NCI-H1417 (cell line): ENCODE results near the gene CHN1.

Experiments
- DNase-seq, 3 experiments: peaks; one replicate each; lab custom pipeline; 2025; lab: John Stamatoyannopoulos, UW

CHN1 gene

GRCh38 chr2:174785481-174785880 is 219.7 kb downstream of the CHN1 start:
- no peak for DNase-seq

DNA sequence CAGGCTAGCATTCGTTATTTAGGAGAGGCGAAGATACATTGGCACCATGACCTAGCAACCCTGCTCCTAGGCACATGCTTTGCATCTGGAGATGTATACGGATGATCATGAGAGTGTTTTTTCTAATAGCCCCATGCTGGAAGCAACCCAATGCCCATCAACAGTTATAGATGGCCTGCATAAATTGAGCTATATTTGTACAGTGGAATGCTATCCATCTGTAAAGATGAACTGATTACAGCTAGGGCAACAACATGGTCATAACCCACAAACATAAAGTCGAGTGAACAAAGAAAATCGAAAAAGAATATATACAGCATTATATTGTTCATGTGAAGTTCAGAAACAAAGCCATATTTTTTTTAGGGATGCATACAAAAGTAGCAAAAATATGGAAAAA is 220.3 kb downstream of the CHN1 start:
- DNase-seq: no peak

- DNase-seq: peak in 1 of 3 experiments; percentile 1
Observed at GRCh38 chr2:174784316-174784715, 220.9 kb downstream of the CHN1 start.

GRCh38 chr2:174781996-174782395 is 223.2 kb downstream of the CHN1 start:
- DNase-seq: no peak

DNA sequence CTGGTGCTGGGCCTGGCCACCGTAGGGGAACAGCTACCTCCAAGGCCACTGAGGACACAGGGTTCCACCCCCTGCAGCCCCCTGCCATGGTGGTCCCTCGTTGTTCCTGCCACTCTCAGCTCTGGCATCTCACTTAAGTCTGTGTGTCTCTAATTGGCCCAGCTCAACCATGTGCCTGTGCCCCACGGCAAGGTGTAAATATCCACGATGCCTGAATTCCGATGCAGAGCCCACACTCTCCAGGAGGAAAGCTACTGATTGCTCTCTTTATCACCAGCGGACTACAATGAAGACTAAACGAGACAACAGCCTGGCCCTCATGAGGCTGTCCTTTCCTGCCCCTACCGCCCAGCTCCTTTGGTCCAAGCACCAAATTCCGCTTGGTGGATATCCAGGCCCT is 223.9 kb downstream of the CHN1 start:
- no peak for DNase-seq

DNA sequence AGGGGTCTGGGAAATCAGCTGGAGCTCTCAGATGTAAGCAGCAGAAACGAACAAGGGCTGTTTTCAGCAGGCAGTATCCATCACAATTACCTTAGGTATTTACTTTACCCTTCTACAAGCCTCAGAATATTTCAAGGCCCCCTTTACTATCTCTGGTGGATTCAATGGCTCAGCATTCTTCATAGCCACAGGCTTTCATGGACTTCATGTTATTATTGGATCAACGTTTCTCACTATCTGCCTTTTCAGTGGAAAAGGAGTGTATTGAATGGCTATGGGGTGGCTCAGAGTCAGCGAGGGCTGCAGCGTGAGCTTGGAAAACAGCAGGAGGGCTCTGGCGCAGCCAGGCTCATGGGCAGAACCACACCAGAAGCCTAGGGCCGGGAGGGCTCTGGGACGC is 224.3 kb downstream of the CHN1 start:
- DNase-seq: no peak

DNA sequence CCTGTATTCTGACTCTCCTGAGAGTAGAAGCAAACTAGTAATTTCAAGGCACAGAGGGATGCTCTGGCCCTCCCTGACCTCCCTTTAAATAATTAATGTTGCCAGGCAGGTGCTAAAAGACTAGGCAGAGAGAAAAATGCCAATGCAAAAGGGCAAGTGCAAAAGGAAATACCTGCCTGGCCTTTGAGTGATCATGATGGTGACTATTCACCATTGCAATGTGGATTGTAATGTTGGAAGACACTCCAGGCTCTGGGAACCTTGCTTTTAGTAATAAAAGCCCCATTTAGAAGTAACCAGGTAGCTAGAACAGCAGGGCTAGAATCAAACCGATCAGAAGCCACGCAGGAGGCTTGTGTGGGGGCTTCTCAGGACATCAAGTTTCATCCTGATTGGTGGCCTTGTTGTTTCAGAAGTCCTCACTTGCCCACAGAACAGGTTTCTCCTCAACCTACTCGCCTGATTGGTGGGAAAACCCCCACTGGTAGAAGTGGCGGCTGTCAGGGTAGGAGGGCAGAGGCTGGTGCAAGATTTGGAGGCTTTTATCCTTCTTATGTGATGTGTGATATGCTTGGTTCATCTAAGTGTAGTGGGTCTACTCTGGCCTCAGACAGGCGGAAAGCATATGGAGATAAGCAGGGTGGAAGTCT is 224.9 kb downstream of the CHN1 start:
- DNase-seq: no peak

GRCh38 chr2:174779361-174779928 is 225.7 kb downstream of the CHN1 start:
- DNase-seq: peak; percentile 1 to 30 (median 11)

GRCh38 chr2:174778085-174778981 is 226.8 kb downstream of the CHN1 start:
- DNase-seq: no peak

DNA sequence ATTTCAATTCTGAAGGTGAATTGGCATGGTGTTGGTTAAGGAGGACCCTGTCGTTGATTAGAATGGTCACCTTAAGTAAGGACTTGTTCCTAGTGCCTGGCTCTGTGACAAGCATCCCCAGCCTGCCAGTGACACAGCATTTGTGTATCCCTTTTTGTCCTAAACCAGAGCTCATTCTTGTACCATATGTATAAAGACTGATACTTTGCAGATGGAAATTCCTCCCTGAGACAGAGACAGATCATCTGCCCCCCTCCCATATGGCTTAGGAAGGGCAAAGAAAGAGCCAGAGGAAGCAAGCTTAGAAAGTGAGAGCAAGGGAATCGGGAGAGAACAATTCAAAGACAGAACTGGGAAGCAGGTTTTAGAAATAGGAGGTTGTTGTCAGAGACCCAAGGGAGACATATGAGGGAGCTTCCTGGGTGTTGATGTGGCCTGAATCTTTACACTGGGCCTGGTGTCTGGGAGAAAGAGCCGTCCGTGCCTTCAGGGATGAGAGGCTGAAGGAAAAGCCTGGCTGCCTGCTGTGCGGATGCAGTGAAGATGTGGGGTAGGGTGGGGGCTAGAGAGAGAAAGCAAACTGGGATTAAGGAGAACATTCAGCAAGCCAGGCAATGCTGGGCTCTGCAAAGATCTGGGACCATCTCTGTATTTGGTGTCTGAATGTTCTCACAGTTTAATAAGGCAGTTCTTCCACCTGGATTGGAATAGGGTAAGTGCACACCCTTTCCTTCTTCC is 227.7 kb downstream of the CHN1 start:
- no peak for DNase-seq

GRCh38 chr2:174776675-174777074 is 228.5 kb downstream of the CHN1 start:
- no peak for DNase-seq

GRCh38 chr2:174776223-174776622 is 229.0 kb downstream of the CHN1 start:
- DNase-seq: no peak

GRCh38 chr2:174775571-174775980 is 229.6 kb downstream of the CHN1 start:
- no peak for DNase-seq

DNA sequence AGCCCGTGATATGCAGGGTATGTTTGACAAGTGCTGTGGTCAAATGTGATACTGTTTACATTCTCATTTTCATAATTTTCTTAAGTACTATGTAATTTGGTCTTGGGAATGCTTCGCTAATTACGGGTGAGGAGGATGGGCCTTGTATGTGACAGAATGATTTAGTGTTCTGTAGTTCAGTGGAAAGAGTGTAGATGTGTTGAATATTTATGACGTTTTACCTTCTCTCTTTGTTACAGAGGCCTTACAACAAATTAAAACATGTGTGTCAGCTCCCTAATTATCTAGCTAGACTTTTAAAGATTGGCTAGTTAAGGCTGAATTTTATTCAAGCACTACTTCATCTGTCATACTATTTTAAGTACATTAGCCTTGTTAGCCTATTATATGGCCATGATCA is 230.3 kb downstream of the CHN1 start:
- peak in 2 of 3 experiments; percentile 6 to 60 for DNase-seq

- no peak for DNase-seq
Observed at GRCh38 chr2:174773215-174773614, 232.0 kb downstream of the CHN1 start.

GRCh38 chr2:174772472-174772801 is 232.7 kb downstream of the CHN1 start:
- no peak for DNase-seq

GRCh38 chr2:174771631-174772471 is 233.3 kb downstream of the CHN1 start:
- DNase-seq: peak; percentile 12 to 52 (median 22)

GRCh38 chr2:174771136-174771535 is 234.0 kb downstream of the CHN1 start:
- DNase-seq: no peak

- no peak for DNase-seq
Observed at GRCh38 chr2:174768557-174768956, 236.6 kb downstream of the CHN1 start.

GRCh38 chr2:174766271-174766670 is 238.9 kb downstream of the CHN1 start:
- DNase-seq: no peak

GRCh38 chr2:174765576-174765975 is 239.6 kb downstream of the CHN1 start:
- DNase-seq: no peak
